Measurements from ENCODE around the gene ABTB2.

Gene ABTB2

DNA sequence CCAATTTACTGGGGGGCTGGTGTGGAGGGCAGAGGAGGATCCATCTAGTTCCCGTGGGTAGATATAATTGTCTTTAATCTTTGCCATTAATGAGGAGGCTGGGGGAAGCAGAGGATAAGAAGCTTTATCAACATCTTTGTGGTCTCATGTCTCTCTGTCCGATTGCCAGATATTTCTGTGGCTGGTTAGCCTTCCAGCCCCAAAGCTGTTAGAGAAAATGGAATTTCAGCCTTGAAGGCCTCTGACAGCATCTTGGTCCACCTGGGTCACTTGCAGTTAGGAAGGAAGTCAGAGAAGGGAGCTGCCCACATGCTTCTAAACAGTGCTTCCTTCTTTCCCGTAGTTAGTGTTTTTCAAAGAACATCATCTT lies 56.9 kb downstream of the ABTB2 start:
- H3K27me3 ChIP-seq (ENCODE audit: insufficient read depth, low read length), result no peaks in the 10 kb centered on the region
- H3K9me3 ChIP-seq (ENCODE audit: low read length), result no peaks in the 10 kb centered on the region
- H3K36me3 ChIP-seq (ENCODE audit: insufficient read depth, low read length), result no peaks in the 10 kb centered on the region
- H2AFZ ChIP-seq (ENCODE audit: low read depth, low read length), result no peak overlapping the region
- H3K4me3 ChIP-seq (ENCODE audit: low read length), result no peak overlapping the region
- H3K4me1 ChIP-seq (ENCODE audit: insufficient read depth, low read length), result peaks cover 20% of the 10 kb centered on the region

DNA sequence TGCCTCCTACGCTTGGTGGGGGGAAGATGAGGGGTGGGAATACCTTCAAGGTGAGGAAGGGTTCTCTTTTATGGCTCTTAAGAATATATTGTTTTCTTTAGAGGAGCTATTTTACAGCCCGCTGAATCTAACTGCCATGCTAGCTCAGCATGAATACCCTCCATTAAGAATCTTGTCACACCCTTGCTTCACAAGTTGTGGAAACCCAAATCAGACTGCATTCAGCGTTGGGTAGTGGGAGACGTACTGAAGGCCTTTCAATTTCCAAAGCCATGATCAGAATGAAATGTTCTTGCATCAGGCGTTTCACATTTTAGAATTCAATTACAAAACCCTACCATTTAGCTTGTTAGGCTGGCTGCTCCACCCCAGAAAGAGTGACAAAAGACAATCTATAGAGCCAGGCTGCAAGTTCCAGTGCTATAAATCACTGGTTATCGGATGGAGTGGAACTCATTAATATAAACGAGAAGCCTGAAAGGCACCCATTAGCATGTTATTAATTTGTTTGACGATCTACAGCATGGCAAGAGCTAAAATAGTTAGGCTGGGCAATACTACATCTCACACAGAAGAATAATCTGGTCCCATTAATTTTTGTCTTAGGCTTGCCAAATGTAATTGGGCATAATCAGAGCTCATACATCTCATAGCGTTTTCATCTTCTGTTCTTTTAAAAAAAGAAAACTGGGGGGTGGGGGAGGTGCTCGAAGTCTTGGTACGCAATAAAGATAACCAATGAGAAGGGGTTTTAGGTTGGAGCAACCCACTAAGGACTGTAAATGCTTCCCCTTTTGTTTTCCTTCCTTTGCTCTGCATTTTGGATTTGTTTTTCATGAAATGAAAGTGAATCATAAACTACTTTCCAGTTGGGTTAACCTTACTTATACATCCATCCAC lies 57.5 kb downstream of the ABTB2 start:
- no peak overlapping the region for H2AFZ ChIP-seq (ENCODE audit: low read depth, low read length)
- no peak overlapping the region for H3K4me3 ChIP-seq (ENCODE audit: low read length)
- H3K4me1 ChIP-seq (ENCODE audit: insufficient read depth, low read length), result peaks cover 20% of the 10 kb centered on the region
- no peaks in the 10 kb centered on the region for H3K36me3 ChIP-seq (ENCODE audit: insufficient read depth, low read length)
- no peaks in the 10 kb centered on the region for H3K9me3 ChIP-seq (ENCODE audit: low read length)
- no peaks in the 10 kb centered on the region for H3K27me3 ChIP-seq (ENCODE audit: insufficient read depth, low read length)

DNA sequence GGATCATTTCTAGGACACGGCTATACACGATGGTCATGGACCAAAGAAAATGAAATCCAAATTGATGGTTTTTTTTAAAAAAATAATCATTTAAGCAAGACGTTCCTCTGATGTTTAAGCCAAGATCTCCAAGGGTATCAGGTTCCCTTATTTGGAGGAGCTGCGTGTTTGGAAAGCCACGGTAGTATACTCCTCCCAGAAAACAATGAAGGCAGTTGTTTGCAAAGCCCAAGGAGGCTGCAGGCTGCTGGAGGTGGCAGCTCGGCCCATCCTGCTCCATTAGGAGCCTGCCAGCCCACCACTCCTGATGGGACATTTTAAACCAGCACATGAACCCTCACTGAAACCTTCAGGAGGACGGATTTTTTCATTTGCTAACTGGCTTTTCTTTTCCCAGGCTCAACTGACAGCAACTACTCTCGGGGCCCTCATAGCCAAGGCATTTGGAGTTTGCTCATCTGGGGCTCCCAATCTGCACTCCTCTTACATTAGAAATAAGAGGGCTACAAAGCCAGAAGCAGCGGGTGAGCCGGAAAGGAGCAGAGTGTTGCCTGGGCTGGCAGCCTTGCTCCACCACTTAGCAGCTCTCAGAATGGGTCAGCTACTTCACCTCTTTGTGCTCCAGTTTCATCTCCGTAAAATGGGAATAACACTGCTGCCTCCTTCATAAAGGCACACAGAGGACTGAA lies 58.4 kb downstream of the ABTB2 start:
- Histone ChIP-seq H3K4me1 (ENCODE audit: insufficient read depth, low read length) (peaks cover 20% of the 10 kb centered on the region), H2AFZ (ENCODE audit: low read depth, low read length) (no peak overlapping the region), H3K4me3 (ENCODE audit: low read length) (no peak overlapping the region), H3K27me3 (ENCODE audit: insufficient read depth, low read length) (no peaks in the 10 kb centered on the region), H3K9me3 (ENCODE audit: low read length) (no peaks in the 10 kb centered on the region), H3K36me3 (ENCODE audit: insufficient read depth, low read length) (no peaks in the 10 kb centered on the region)

DNA sequence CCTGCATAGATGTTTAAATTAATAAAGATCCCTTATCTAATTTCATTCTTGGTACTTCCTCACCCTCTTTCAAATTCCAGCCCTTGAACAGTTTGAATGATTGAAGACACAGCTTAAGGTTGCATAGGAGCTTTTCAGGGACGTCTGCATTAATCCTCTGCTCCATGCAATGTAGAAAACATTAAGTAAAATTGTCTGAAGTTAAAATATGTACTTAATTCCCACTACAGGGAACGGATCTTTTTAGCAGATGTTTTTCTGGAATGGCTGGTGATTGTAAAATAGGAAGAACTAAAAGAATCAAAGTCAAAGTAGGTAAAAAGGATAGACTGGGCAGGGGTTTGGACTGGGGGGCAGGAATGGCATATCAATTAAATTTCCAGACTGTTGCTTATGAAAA lies 58.9 kb downstream of the ABTB2 start:
- H3K9me3 ChIP-seq (ENCODE audit: low read length), result no peaks in the 10 kb centered on the region
- H3K36me3 ChIP-seq (ENCODE audit: insufficient read depth, low read length), result no peaks in the 10 kb centered on the region
- no peak overlapping the region for H2AFZ ChIP-seq (ENCODE audit: low read depth, low read length)
- no peaks in the 10 kb centered on the region for H3K27me3 ChIP-seq (ENCODE audit: insufficient read depth, low read length)
- no peak overlapping the region for H3K4me3 ChIP-seq (ENCODE audit: low read length)
- H3K4me1 ChIP-seq (ENCODE audit: insufficient read depth, low read length), result peaks cover 20% of the 10 kb centered on the region

DNA sequence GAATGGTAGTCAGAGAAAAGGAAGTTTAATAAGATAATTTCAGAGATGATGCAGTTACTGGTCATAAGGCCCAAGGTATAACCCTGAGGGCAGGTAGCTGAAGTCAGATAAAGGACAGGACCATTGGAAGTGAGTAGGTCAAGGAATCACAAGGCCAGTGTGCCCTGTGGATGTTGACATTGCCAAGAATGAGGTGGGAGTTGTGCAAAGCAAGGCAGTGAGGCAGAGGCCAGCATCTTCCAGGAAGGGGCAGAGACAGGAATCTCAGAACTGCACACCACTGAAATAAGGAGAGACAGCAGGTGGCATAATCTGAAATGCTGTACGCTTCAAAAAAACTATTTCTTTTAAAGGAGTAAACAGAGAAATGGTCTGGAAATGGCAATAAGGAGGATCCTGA lies 61.4 kb downstream of the ABTB2 start:
- Histone ChIP-seq H3K27me3 (ENCODE audit: insufficient read depth, low read length) (no peaks in the 10 kb centered on the region), H3K36me3 (ENCODE audit: insufficient read depth, low read length) (no peaks in the 10 kb centered on the region), H3K4me1 (ENCODE audit: insufficient read depth, low read length) (peaks cover 20% of the 10 kb centered on the region), H3K9me3 (ENCODE audit: low read length) (no peaks in the 10 kb centered on the region), H3K4me3 (ENCODE audit: low read length) (no peak overlapping the region), H2AFZ (ENCODE audit: low read depth, low read length) (no peak overlapping the region)

DNA sequence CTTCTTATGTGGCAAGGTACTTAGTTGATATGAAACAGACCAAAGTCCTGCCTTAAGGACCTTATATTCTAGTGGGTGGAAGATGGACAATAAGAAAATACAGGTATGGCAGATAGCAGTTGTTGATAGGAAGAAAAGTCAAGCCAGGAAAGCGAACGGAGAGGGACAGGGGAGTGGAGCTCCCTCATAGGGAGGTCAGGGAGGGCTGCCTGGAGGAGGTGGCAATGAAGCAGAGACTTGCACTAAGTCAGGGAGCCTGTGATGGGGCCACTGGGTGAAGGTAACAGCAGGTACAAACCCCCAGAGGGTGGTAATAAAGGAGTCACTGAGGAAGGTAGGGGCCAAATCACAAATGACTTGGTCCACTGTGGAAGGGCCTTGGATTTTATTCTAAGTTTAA lies 65.3 kb downstream of the ABTB2 start:
- no peak overlapping the region for H3K4me3 ChIP-seq (ENCODE audit: low read length)
- no peak overlapping the region for H2AFZ ChIP-seq (ENCODE audit: low read depth, low read length)
- H3K4me1 ChIP-seq (ENCODE audit: insufficient read depth, low read length), result no peaks in the 10 kb centered on the region
- H3K9me3 ChIP-seq (ENCODE audit: low read length), result no peaks in the 10 kb centered on the region
- H3K27me3 ChIP-seq (ENCODE audit: insufficient read depth, low read length), result no peaks in the 10 kb centered on the region
- no peaks in the 10 kb centered on the region for H3K36me3 ChIP-seq (ENCODE audit: insufficient read depth, low read length)

DNA sequence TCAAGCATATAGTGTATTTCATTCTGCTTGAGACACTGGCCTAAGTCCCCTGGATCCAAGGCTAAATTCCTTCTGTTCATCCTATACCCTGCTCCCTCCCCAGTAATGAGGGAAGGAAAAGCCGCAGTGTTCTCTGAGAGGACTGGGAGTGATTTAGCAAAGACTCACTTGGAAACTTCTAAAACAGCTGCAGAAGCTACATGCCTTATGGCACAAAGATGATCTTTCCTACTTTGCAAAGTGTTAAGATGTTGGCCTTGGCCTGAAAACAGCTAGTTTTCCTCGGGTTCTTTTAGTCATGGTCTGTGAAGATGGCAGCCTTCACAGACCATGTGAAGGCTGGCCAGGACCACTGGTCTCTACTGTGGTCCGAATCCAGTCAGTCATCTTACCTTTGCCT lies 65.7 kb downstream of the ABTB2 start:
- Histone ChIP-seq H2AFZ (ENCODE audit: low read depth, low read length) (no peak overlapping the region), H3K4me3 (ENCODE audit: low read length) (no peak overlapping the region), H3K9me3 (ENCODE audit: low read length) (no peaks in the 10 kb centered on the region), H3K36me3 (ENCODE audit: insufficient read depth, low read length) (no peaks in the 10 kb centered on the region), H3K4me1 (ENCODE audit: insufficient read depth, low read length) (no peaks in the 10 kb centered on the region), H3K27me3 (ENCODE audit: insufficient read depth, low read length) (no peaks in the 10 kb centered on the region)

DNA sequence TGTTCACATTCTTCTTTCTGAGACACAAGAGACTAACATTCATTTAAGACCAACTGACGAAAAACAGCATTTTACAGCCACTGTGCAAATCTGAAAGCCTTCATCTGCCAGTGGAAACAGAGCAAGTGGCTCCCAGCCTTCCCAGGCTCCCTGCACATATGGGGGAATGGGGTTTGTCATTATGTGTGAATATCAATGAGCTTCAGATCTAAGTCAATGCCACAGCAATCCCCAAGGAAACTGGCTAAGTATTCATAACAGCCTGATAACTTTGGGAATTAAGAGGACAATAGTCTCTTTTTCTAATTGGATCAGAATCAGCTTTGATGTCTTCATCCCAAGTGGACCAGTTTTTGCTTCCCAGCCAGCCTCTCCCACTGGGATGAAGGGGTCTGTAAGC lies 66.9 kb downstream of the ABTB2 start:
- H2AFZ ChIP-seq (ENCODE audit: low read depth, low read length), result no peak overlapping the region
- H3K27me3 ChIP-seq (ENCODE audit: insufficient read depth, low read length), result no peaks in the 10 kb centered on the region
- H3K4me3 ChIP-seq (ENCODE audit: low read length), result no peak overlapping the region
- no peaks in the 10 kb centered on the region for H3K36me3 ChIP-seq (ENCODE audit: insufficient read depth, low read length)
- H3K4me1 ChIP-seq (ENCODE audit: insufficient read depth, low read length), result no peaks in the 10 kb centered on the region
- H3K9me3 ChIP-seq (ENCODE audit: low read length), result no peaks in the 10 kb centered on the region

DNA sequence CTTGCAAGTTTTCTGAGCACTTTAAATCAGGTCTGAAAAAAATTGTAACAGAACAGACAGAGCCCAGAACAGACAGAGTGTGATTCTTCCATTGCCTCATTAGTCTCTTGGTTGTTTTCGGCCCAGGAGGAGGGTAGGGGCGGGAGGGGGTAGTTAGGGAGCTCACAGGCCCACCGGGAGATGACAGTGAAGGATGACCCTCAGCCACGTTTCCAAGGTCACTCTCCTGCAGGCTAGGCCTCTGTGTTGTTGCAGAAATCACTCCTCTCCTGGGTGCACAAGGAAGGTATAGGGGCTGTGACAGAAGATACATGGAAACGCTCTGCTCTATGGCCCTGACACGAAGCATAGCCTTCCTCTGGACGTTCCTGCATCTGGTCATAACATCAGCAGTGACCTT lies 69.3 kb downstream of the ABTB2 start:
- no peak overlapping the region for H3K4me3 ChIP-seq (ENCODE audit: low read length)
- no peaks in the 10 kb centered on the region for H3K36me3 ChIP-seq (ENCODE audit: insufficient read depth, low read length)
- no peaks in the 10 kb centered on the region for H3K27me3 ChIP-seq (ENCODE audit: insufficient read depth, low read length)
- H3K4me1 ChIP-seq (ENCODE audit: insufficient read depth, low read length), result peaks cover 3% of the 10 kb centered on the region
- H3K9me3 ChIP-seq (ENCODE audit: low read length), result no peaks in the 10 kb centered on the region
- H2AFZ ChIP-seq (ENCODE audit: low read depth, low read length), result no peak overlapping the region

DNA sequence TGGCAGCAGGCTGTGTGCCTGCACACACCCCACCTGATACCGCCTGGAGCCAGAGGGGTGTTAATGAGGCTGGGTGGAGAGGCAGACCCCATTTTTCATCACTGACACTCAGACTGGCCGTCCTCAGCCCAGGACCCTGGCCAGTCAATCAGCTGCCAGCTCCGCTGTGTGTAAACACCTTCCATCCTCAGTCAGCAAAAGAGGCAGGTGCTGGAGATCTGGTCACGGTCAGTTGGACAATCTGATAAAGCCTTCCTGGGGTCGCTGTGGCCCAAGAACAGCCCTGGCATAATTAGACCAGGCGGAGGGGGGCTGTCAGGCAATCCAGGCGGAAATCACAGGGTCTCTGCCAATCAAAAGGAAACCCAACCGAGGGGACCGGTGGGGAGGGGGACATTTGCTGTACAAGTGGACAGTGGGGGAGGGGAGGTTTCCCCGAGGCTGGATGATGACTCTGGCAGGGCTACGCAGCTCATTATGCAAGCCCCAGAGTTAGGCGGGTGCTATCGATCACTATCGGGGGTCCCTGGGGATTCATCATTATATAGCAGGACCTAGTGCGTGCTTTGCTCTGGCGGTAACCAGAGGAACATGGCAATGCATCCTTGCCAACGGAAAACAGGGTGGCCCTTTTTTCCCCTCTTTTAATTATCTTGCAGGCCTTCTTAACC lies 72.9 kb downstream of the ABTB2 start:
- Histone ChIP-seq H3K9me3 (ENCODE audit: low read length) (no peaks in the 10 kb centered on the region), H2AFZ (ENCODE audit: low read depth, low read length) (no peak overlapping the region), H3K4me1 (ENCODE audit: insufficient read depth, low read length) (peaks cover 3% of the 10 kb centered on the region), H3K4me3 (ENCODE audit: low read length) (no peak overlapping the region), H3K27me3 (ENCODE audit: insufficient read depth, low read length) (no peaks in the 10 kb centered on the region), H3K36me3 (ENCODE audit: insufficient read depth, low read length) (no peaks in the 10 kb centered on the region)

DNA sequence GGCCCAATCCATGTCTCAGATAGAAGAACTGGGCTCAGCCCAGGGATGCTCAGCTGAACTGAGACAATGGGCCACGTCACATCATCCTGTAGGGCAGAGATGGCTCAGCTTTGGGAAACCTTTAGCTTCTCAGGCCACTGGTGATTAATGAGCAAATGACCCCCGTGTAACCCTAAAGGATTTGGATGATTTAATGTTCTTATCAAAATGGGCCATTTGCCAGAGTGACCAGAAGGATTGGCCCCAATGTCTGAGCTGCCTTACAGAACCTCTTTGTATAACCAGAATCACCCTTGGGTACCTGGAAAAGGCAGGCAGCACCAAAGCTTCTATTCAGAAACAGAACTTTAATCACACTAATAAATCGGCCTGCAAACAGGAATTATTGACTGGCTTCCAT lies 73.7 kb downstream of the ABTB2 start:
- Histone ChIP-seq H3K4me1 (ENCODE audit: insufficient read depth, low read length) (peaks cover 3% of the 10 kb centered on the region), H3K36me3 (ENCODE audit: insufficient read depth, low read length) (no peaks in the 10 kb centered on the region)

DNA sequence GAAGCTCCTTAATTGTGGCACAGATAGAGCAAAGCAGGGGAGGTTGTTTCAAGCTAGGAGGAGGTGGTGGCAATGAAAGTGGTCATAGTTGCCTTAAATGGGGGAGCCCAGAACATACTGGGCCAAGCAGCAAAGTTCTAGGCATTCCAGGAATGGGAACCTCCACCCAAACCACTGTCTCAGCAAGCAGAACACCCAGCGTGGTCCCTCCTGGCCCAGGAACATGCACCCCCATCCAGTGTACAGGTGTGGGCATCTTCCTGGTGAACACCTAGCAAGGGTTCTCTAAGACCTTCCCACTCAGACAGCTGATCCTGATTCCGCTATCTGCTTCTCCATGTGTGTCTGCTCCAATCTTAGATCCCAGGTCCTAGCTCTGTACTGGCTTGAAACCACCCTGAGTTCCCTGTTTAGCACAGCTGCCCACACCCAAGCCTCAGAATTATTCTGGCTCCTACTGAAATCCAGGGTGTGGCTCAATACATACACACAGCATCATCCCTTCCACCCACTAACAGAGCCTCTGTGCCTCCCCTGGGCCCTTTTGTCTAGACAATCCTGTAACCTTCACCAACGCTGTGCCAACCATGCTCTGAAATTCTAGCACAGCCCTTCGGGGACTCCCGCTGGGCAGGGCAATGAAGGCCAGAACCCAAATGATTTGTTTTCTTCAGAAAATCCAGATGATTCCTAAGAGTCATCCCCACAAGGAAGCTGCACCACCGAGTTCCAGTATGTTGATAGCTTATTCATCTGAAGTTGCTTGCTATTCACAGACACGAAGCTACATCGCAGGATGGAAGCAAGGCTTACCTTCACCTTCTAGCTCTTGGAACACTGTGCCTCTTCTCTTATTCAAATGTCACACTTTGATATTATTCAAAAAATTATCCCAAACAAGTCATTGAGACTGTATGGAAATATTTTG lies 76.6 kb downstream of the ABTB2 start:
- Histone ChIP-seq H3K4me3 (ENCODE audit: low read length) (no peak overlapping the region), H3K36me3 (ENCODE audit: insufficient read depth, low read length) (no peaks in the 10 kb centered on the region), H3K9me3 (ENCODE audit: low read length) (no peaks in the 10 kb centered on the region), H3K27me3 (ENCODE audit: insufficient read depth, low read length) (no peaks in the 10 kb centered on the region), H2AFZ (ENCODE audit: low read depth, low read length) (no peak overlapping the region), H3K4me1 (ENCODE audit: insufficient read depth, low read length) (peaks cover 3% of the 10 kb centered on the region)

More for the DNA sequence above, 73.7 kb downstream of the ABTB2 start:
- H3K27me3 ChIP-seq (ENCODE audit: insufficient read depth, low read length), result no peaks in the 10 kb centered on the region
- no peak overlapping the region for H3K4me3 ChIP-seq (ENCODE audit: low read length)
- no peaks in the 10 kb centered on the region for H3K9me3 ChIP-seq (ENCODE audit: low read length)
- no peak overlapping the region for H2AFZ ChIP-seq (ENCODE audit: low read depth, low read length)
